B cell (primary cell): Measurements from ENCODE around the gene GALM. TPM values are rescaled to one million over a fixed set of nuclear protein-coding genes. Genes with fewer than 3 reads are reported as not detected.

Experiments
- ATAC-seq: fragments of 200-7000 bp; cut with Tn5 transposase; one replicate; pipeline ENCODE4 v1.10.0; 2021; ENCODE audit warnings: low read depth, mild to moderate bottlenecking, moderate number of reproducible peaks, moderate library complexity
- CTCF ChIA-PET: fragments of 350-600 bp; sonication (Branson Sonifier 250); formaldehyde crosslinking; loops from one replicate; lab custom pipeline; 2021; ENCODE audit warnings: antibody characterized with exemption, inconsistent platforms; lab: Charles Lee
- POLR2A ChIA-PET: fragments of 350-600 bp; sonication (Branson Sonifier 250); formaldehyde crosslinking; loops from one replicate; lab custom pipeline; 2021; ENCODE audit warnings: antibody characterized with exemption; lab: Charles Lee
- DNase-seq: peaks from one replicate; pipeline ENCODE4 v3.0.0; 2013
- H2AFZ ChIP-seq: 2 replicates; pipeline ENCODE4 v1.6.1; 2012; ENCODE audit warnings: mild to moderate bottlenecking, low read depth, low read length; ENCODE audit not compliant: insufficient read depth, poor library complexity, severe bottlenecking
- H3K27ac ChIP-seq, 2 donors: 1 replicate in 1 of 2; 2 replicates in 1 of 2; pipeline ENCODE4 v1.5.1; 2012 to 2013; ENCODE audit warnings: low read length in 2 of 2, mild to moderate bottlenecking in 2 of 2, moderate library complexity in 1 of 2
- H3K27me3 ChIP-seq, 4 experiments: fragments of 200-600 bp in 1 of 4; sonication (generic) in 1 of 4; replicated peaks in 1 of 4; 1 replicate in 2 of 4; 2 replicates in 2 of 4; pipeline versions ENCODE4 v1.6.1 to v1.7.0; 2013 to 2016; ENCODE audit warnings: low read length in 3 of 4, mild to moderate bottlenecking in 2 of 4, mixed read lengths in 1 of 4, moderate library complexity in 1 of 4; ENCODE audit not compliant: insufficient read depth in 4 of 4, control insufficient read depth in 3 of 4; ENCODE audit errors: control extremely low read depth in 1 of 4
- H3K36me3 ChIP-seq, 2 experiments: replicated peaks in 1 of 2; 1 replicate in 1 of 2; 2 replicates in 1 of 2; pipeline versions ENCODE4 v1.6.1 to v1.7.1; 2013; ENCODE audit warnings: low read length in 1 of 2; ENCODE audit not compliant: insufficient read depth in 2 of 2, control insufficient read depth in 1 of 2; ENCODE audit errors: control extremely low read depth in 1 of 2, extremely low read depth in 1 of 2
- H3K4me1 ChIP-seq, 2 donors: fragments of 200-600 bp in 1 of 2; sonication (generic) in 1 of 2; 1 replicate in 1 of 2; 2 replicates in 1 of 2; pipeline versions ENCODE4 v1.5.1 to v1.6.1; 2013 to 2017; ENCODE audit warnings: low read length in 2 of 2; ENCODE audit not compliant: control insufficient read depth in 2 of 2, insufficient read depth in 2 of 2
- H3K4me2 ChIP-seq: replicated peaks from 2 replicates; pipeline ENCODE3; 2012; ENCODE audit warnings: mild to moderate bottlenecking, low read depth, low read length; ENCODE audit not compliant: poor library complexity, severe bottlenecking
- H3K4me3 ChIP-seq, 5 experiments: fragments of 200-600 bp in 1 of 5; sonication (generic) in 1 of 5; 1 replicate in 3 of 5; 2 replicates in 2 of 5; pipeline versions ENCODE4 v1.5.1 to v1.7.0; 2011 to 2016; ENCODE audit warnings: low read length in 4 of 5, mild to moderate bottlenecking in 4 of 5, low read depth in 2 of 5, control low read depth in 1 of 5, moderate library complexity in 1 of 5; ENCODE audit not compliant: insufficient read depth in 1 of 5; ENCODE audit errors: control extremely low read depth in 1 of 5, extremely low read depth in 1 of 5
- H3K79me2 ChIP-seq: fragments of 200-600 bp; sonication (generic); one replicate; pipeline ENCODE4 v1.6.0; 2016; ENCODE audit warnings: low read length; ENCODE audit not compliant: control insufficient read depth, insufficient read depth
- H3K9ac ChIP-seq: fragments of 200-600 bp; sonication (generic); 2 replicates; pipeline ENCODE4 v1.6.1; 2017; ENCODE audit warnings: mild to moderate bottlenecking, low read length, moderate library complexity
- H3K9me3 ChIP-seq, 3 donors: one replicate each; pipeline versions ENCODE4 v1.6.1 to v1.7.1; 2013; ENCODE audit warnings: low read length in 2 of 3; ENCODE audit not compliant: control insufficient read depth in 2 of 3, insufficient read depth in 1 of 3; ENCODE audit errors: control extremely low read depth in 1 of 3
- H4K20me1 ChIP-seq: 2 replicates; pipeline ENCODE4 v1.6.0; 2012; ENCODE audit warnings: mild to moderate bottlenecking, low read length; ENCODE audit not compliant: insufficient read depth, control insufficient read depth, poor library complexity, severe bottlenecking
- H3K27ac Mint-ChIP-seq: one replicate; pipeline ENCODE4 v1.8.0; 2021; ENCODE audit warnings: mixed read lengths
- H3K27me3 Mint-ChIP-seq: one replicate; pipeline ENCODE4 v1.8.0; 2021; ENCODE audit warnings: mixed read lengths
- H3K4me1 Mint-ChIP-seq: one replicate; pipeline ENCODE4 v1.8.0; 2021; ENCODE audit warnings: mixed read lengths
- H3K4me3 Mint-ChIP-seq: one replicate; pipeline ENCODE4 v1.8.0; 2021; ENCODE audit warnings: mixed read lengths
- H3K9me3 Mint-ChIP-seq: one replicate; pipeline ENCODE4 v1.8.0; 2022; ENCODE audit warnings: mixed read lengths; ENCODE audit not compliant: insufficient read depth
- CTCF ChIP-seq: fragments of 200-600 bp; IDR thresholded peaks from one replicate; pipeline ENCODE4 v1.8.0; 2022; ENCODE audit warnings: antibody characterized with exemption, mild to moderate bottlenecking
- EZH2 ChIP-seq: IDR thresholded peaks from 2 replicates; pipeline ENCODE4 v1.6.1; 2012; ENCODE audit warnings: borderline replicate concordance, low read depth, mild to moderate bottlenecking, moderate library complexity, low read length; ENCODE audit not compliant: insufficient read depth, poor library complexity, severe bottlenecking
- WGBS: methylation state at CpG from one replicate; pipeline ENCODE4 v1.1.5; 2013; ENCODE audit warnings: missing lambda C conversion rate; ENCODE audit not compliant: insufficient coverage; 5-methylcytosine and 5-hydroxymethylcytosine counted together
- intact Hi-C: fragments of 100-400 bp; cut with micrococcal nuclease; formaldehyde crosslinking; loops from one replicate; pipeline ENCODE4 v1.10.0; 2022
- polyA plus RNA-seq: library from polyadenylated mRNA; depleted of rRNA; stranded (reverse); fragments of >200 nt; gene quantifications from 2 replicates; pipeline ENCODE4 v1.2.3, GENCODE V29; 2012
- total RNA-seq, 2 donors: library from RNA; stranded (reverse); fragments of 120-200 nt in 1 of 2; gene quantifications; 1 replicate in 1 of 2; 2 replicates in 1 of 2; pipeline versions ENCODE4 v1.2.3 to v1.2.4, GENCODE V29; 2013 to 2022

GALM gene
- total and polyA plus RNA-seq, 2 donors (not counting 1 experiment from before 2014, with no cell fraction given) = 5.1 to 9.7 TPM

- peaks cover 15% of the 10 kb centered on the region for H3K4me1 Mint-ChIP-seq
- POLR2A ChIA-PET = no interaction called here
- H3K9me3 Mint-ChIP-seq = no peaks in the 10 kb centered on the region
- CTCF ChIA-PET = no interaction called here
- intact Hi-C loops = no loop called here
- TF ChIP-seq EZH2 (no peak), CTCF (no peak)
- no peak overlapping the region for H3K4me3 Mint-ChIP-seq
- no peaks in the 10 kb centered on the region for H3K36me3 ChIP-seq
- no peak for DNase-seq
- no peak overlapping the region for H3K4me3 ChIP-seq
- no peaks in the 10 kb centered on the region for H3K27me3 ChIP-seq
- no peak for ATAC-seq
- 97% methylated on average over 5 of the region's 6 CpGs for WGBS
- H3K27me3 Mint-ChIP-seq = peaks cover 13% of the 10 kb centered on the region
- H4K20me1 ChIP-seq = no peaks in the 10 kb centered on the region
- H3K27ac Mint-ChIP-seq = no peak overlapping the region
- H3K9ac ChIP-seq = no peak overlapping the region
- no peaks in the 10 kb centered on the region for H3K79me2 ChIP-seq
- peaks cover 0 to 4% (median 0%) of the 10 kb centered on the region in 3 donors for H3K9me3 ChIP-seq
- H3K4me2 ChIP-seq = no peak overlapping the region
- H3K4me1 ChIP-seq = peaks cover 8 to 16% of the 10 kb centered on the region in 2 donors
- no peak overlapping the region for H2AFZ ChIP-seq
- no peak overlapping the region for H3K27ac ChIP-seq
These were observed 15.9 kb upstream of the GALM start for GRCh38 chr2:38650012-38650411.

DNA sequence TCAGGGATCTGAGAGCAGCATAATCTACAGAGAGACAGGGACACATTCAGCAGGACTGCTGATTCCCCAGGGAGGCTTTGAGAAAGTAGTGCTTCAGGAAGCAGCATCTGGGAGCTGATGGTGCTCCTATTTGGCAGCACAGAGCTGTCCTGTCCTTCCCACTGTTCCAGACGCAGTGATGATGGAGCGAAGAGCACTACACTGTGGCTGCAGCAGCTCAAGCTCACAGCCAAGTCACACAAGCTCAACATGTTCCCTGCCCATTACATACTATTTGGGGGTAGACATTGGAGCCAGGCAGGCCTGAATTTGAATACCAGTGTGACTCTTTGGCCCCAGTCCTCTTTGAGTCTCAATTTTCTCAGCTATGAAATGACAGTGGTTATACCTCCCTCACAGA lies 15.2 kb upstream of the GALM start:
- no peaks in the 10 kb centered on the region for H3K9me3 Mint-ChIP-seq
- Histone ChIP-seq H3K4me1 (peaks cover 8 to 16% of the 10 kb centered on the region in 2 donors), H3K36me3 (no peaks in the 10 kb centered on the region), H3K4me3 (no peak overlapping the region), H3K27me3 (no peaks in the 10 kb centered on the region), H2AFZ (no peak overlapping the region), H3K27ac (no peak overlapping the region), H3K4me2 (no peak overlapping the region), H3K79me2 (no peaks in the 10 kb centered on the region), H3K9me3 (peaks cover 0 to 4% (median 0%) of the 10 kb centered on the region in 3 donors), H3K9ac (no peak overlapping the region), H4K20me1 (no peaks in the 10 kb centered on the region)
- no peak for ATAC-seq
- no peak for TF ChIP-seq CTCF
- TF ChIP-seq EZH2 = no peak
- H3K4me1 Mint-ChIP-seq = peaks cover 15% of the 10 kb centered on the region
- 100% methylated on average over 2 of the region's 2 CpGs for WGBS
- intact Hi-C loops = no loop called here
- peaks cover 16% of the 10 kb centered on the region for H3K27me3 Mint-ChIP-seq
- ChIA-PET CTCF (interaction anchor here (0.6 kb wide), 1 partner anchor 15 kb away, joined by 3 read pairs; the partner anchor contains the start of gene GALM), POLR2A (no interaction called here)
- no peak for DNase-seq
- no peak overlapping the region for H3K4me3 Mint-ChIP-seq
- no peak overlapping the region for H3K27ac Mint-ChIP-seq
